H1 (cell line): ENCODE measurements around the gene COL27A1. TPM values are rescaled to one million over a fixed set of nuclear protein-coding genes. Genes with fewer than 3 reads are reported as not detected.

ENCODE experiments used
- CTCF ChIA-PET: fragments of 300-600 bp; sonication (Branson Sonifier 250); formaldehyde crosslinking; loops from one replicate; lab custom pipeline; 2021; ENCODE audit not compliant: partially characterized antibody; lab: Charles Lee
- POLR2A ChIA-PET: fragments of 300-600 bp; sonication (Branson Sonifier 250); formaldehyde crosslinking; loops from one replicate; lab custom pipeline; 2021; ENCODE audit warnings: inconsistent platforms; ENCODE audit not compliant: partially characterized antibody; lab: Charles Lee
- DNase-seq, 2 experiments: peaks; one replicate each; pipeline versions ENCODE4 v3.0.0 to v3.0.0-alpha.2; 2010 to 2022; ENCODE audit warnings: low spot score in 2 of 2, low read depth in 1 of 2, mixed read lengths in 1 of 2
- FAIRE-seq: peaks from 2 replicates; lab custom pipeline; 2011; peaks lifted over from hg19 to GRCh38; lab: Jason Lieb, UNC
- H2AFZ ChIP-seq: 2 replicates; pipeline ENCODE4 v1.8.1; 2012; ENCODE audit warnings: low read length, inconsistent platforms
- H2AK5ac ChIP-seq: 2 replicates; pipeline ENCODE4 v1.6.1; 2013; ENCODE audit warnings: low read depth, low read length
- H2BK120ac ChIP-seq: replicated peaks from 2 replicates; pipeline ENCODE3; 2013; ENCODE audit warnings: low read depth, low read length, inconsistent platforms
- H2BK12ac ChIP-seq: 2 replicates; pipeline ENCODE4 v1.6.1; 2013; ENCODE audit warnings: low read depth, low read length
- H2BK15ac ChIP-seq: 2 replicates; pipeline ENCODE4 v1.6.1; 2013; ENCODE audit warnings: low read length
- H2BK20ac ChIP-seq: 2 replicates; pipeline ENCODE4 v1.6.1; 2013; ENCODE audit warnings: low read length
- H2BK5ac ChIP-seq: 2 replicates; pipeline ENCODE4 v1.6.1; 2013; ENCODE audit warnings: low read depth, low read length
- H3K14ac ChIP-seq: 2 replicates; pipeline ENCODE4 v1.6.1; 2013; ENCODE audit warnings: inconsistent platforms; ENCODE audit not compliant: insufficient read length
- H3K18ac ChIP-seq: 2 replicates; pipeline ENCODE4 v1.6.1; 2013; ENCODE audit warnings: low read length; ENCODE audit errors: extremely low read depth
- H3K23ac ChIP-seq: 2 replicates; pipeline ENCODE4 v1.6.1; 2013; ENCODE audit warnings: inconsistent platforms; ENCODE audit not compliant: insufficient read length
- H3K23me2 ChIP-seq: 2 replicates; pipeline ENCODE4 v1.6.1; 2013; ENCODE audit warnings: low read depth, low read length
- H3K27ac ChIP-seq: 2 replicates; pipeline ENCODE4 v1.6.1; 2011; ENCODE audit warnings: low read depth, low read length, inconsistent platforms
- H3K27me3 ChIP-seq, 4 experiments: replicated peaks in 1 of 4; 1 replicate in 1 of 4; 2 replicates in 3 of 4; pipeline versions ENCODE4 v1.6.1 to v1.8.1; 2011 to 2013; ENCODE audit warnings: low read length in 3 of 4, mild to moderate bottlenecking in 3 of 4, inconsistent platforms in 2 of 4, mixed read lengths in 2 of 4, moderate library complexity in 1 of 4; ENCODE audit not compliant: control insufficient read depth in 3 of 4, insufficient read depth in 3 of 4; ENCODE audit errors: extremely low read depth in 1 of 4
- H3K36me3 ChIP-seq, 4 experiments: 2 replicates each; pipeline versions ENCODE4 v1.6.1 to v1.8.1; 2011 to 2013; ENCODE audit warnings: mild to moderate bottlenecking in 4 of 4, low read length in 3 of 4, moderate library complexity in 2 of 4, control low read depth in 1 of 4, inconsistent platforms in 1 of 4; ENCODE audit not compliant: insufficient read depth in 4 of 4, control insufficient read depth in 2 of 4
- H3K4ac ChIP-seq: replicated peaks from 2 replicates; pipeline ENCODE3; 2013; ENCODE audit warnings: low read length, low read depth, mixed read lengths, inconsistent platforms; ENCODE audit not compliant: insufficient read length
- H3K4me1 ChIP-seq, 4 experiments: replicated peaks in 1 of 4; 1 replicate in 1 of 4; 2 replicates in 3 of 4; pipeline versions ENCODE4 v1.6.1 to v1.8.1; 2011 to 2013; ENCODE audit warnings: low read length in 3 of 4, inconsistent platforms in 2 of 4, mixed read lengths in 1 of 4; ENCODE audit not compliant: insufficient read depth in 4 of 4, control insufficient read depth in 3 of 4
- H3K4me2 ChIP-seq, 2 experiments: 2 replicates each; pipeline versions ENCODE4 v1.6.1 to v1.8.1; 2011 to 2013; ENCODE audit warnings: low read depth in 2 of 2, low read length in 2 of 2, control low read depth in 1 of 2, inconsistent platforms in 1 of 2, mild to moderate bottlenecking in 1 of 2; ENCODE audit not compliant: insufficient read depth in 1 of 2
- H3K4me3 ChIP-seq, 4 experiments: fragments of 200-600, 300-600 bp in 1 of 4; sonication (generic), shearing (Covaris generic), sonication (Bioruptor Twin) in 1 of 4; 2 replicates each; pipeline versions ENCODE4 v1.5.1 to v1.8.1; 2011 to 2016; ENCODE audit warnings: low read length in 4 of 4, low read depth in 3 of 4, control low read depth in 2 of 4, inconsistent platforms in 2 of 4, mild to moderate bottlenecking in 2 of 4, mixed read lengths in 1 of 4, moderate library complexity in 1 of 4; ENCODE audit not compliant: insufficient read depth in 2 of 4; ENCODE audit errors: extremely low read depth in 1 of 4
- H3K56ac ChIP-seq: replicated peaks from 2 replicates; pipeline ENCODE3; 2013; ENCODE audit warnings: low read depth, mild to moderate bottlenecking, mixed read lengths, low read length, inconsistent platforms; ENCODE audit not compliant: insufficient read length
- H3K79me1 ChIP-seq: 2 replicates; pipeline ENCODE4 v1.6.1; 2013; ENCODE audit warnings: low read depth, low read length, control low read depth
- H3K79me2 ChIP-seq, 2 experiments: 2 replicates each; pipeline versions ENCODE4 v1.6.1 to v1.8.1; 2012 to 2013; ENCODE audit warnings: low read length in 2 of 2, mild to moderate bottlenecking in 2 of 2, inconsistent platforms in 1 of 2; ENCODE audit not compliant: insufficient read depth in 2 of 2, control insufficient read depth in 1 of 2
- H3K9ac ChIP-seq, 4 experiments: replicated peaks in 1 of 4; 1 replicate in 1 of 4; 2 replicates in 3 of 4; pipeline versions ENCODE4 v1.6.1 to v1.8.1; 2011 to 2013; ENCODE audit warnings: low read depth in 3 of 4, low read length in 3 of 4, control low read depth in 2 of 4, mild to moderate bottlenecking in 2 of 4, moderate library complexity in 2 of 4, inconsistent platforms in 1 of 4; ENCODE audit errors: extremely low read depth in 1 of 4
- H3K9me3 ChIP-seq, 2 experiments: 2 replicates each; pipeline versions ENCODE4 v1.6.1 to v1.8.1; 2012 to 2013; ENCODE audit warnings: mild to moderate bottlenecking in 2 of 2, moderate library complexity in 2 of 2, control low read depth in 1 of 2, inconsistent platforms in 1 of 2, low read depth in 1 of 2, low read length in 1 of 2, mixed read lengths in 1 of 2; ENCODE audit not compliant: insufficient read depth in 2 of 2
- H4K20me1 ChIP-seq, 2 experiments: replicated peaks in 1 of 2; 2 replicates each; pipeline versions ENCODE3 to v1.8.1; 2011 to 2013; ENCODE audit warnings: inconsistent platforms in 2 of 2, low read length in 2 of 2, mild to moderate bottlenecking in 1 of 2; ENCODE audit not compliant: insufficient read depth in 2 of 2, control insufficient read depth in 1 of 2
- H4K5ac ChIP-seq: 2 replicates; pipeline ENCODE4 v1.6.1; 2013; ENCODE audit warnings: low read length, low read depth, mixed read lengths, inconsistent platforms; ENCODE audit not compliant: insufficient read length
- H4K8ac ChIP-seq: 2 replicates; pipeline ENCODE4 v1.8.0; 2013; ENCODE audit warnings: mild to moderate bottlenecking, moderate library complexity, low read length, inconsistent platforms; ENCODE audit not compliant: insufficient read depth; ENCODE audit errors: extremely low read depth
- H4K91ac ChIP-seq: replicated peaks from 2 replicates; pipeline ENCODE3; 2013; ENCODE audit warnings: low read length, mixed read lengths, inconsistent platforms; ENCODE audit not compliant: insufficient read length
- BACH1 ChIP-seq: IDR thresholded peaks from 2 replicates; pipeline ENCODE4 v1.6.1; 2012; ENCODE audit warnings: low read length, improper control_type of control experiment
- BCL11A ChIP-seq, 2 experiments: IDR thresholded peaks; one replicate each; pipeline ENCODE4 v1.6.1; 2011; ENCODE audit warnings: low read depth in 2 of 2, low read length in 2 of 2, mild to moderate bottlenecking in 2 of 2
- CBX5 ChIP-seq: fragments of 300-800, 300-1000 bp; sonication (generic); IDR thresholded peaks from 2 replicates; pipeline ENCODE4 v1.7.1; 2016; ENCODE audit warnings: antibody characterized with exemption, low read length, low read depth
- CTBP2 ChIP-seq: IDR thresholded peaks from 2 replicates; pipeline ENCODE4 v1.7.0; 2011; ENCODE audit warnings: borderline replicate concordance, mild to moderate bottlenecking, moderate library complexity, mixed read lengths, low read length; ENCODE audit not compliant: insufficient read depth, insufficient read length
- SP4 ChIP-seq: IDR thresholded peaks from 2 replicates; pipeline ENCODE4 v1.6.1; 2012; ENCODE audit warnings: low read length, inconsistent platforms
- SUZ12 ChIP-seq: fragments of 200-600 bp; sonication (generic); IDR thresholded peaks from 2 replicates; pipeline ENCODE4 v1.6.1; 2012; ENCODE audit warnings: mild to moderate bottlenecking, inconsistent platforms, low read length, moderate library complexity, mixed read lengths
- TAF7 ChIP-seq: optimal IDR thresholded peaks from 2 replicates; pipeline ENCODE3; 2011; ENCODE audit warnings: low read depth, mild to moderate bottlenecking, inconsistent platforms, low read length, moderate library complexity, borderline replicate concordance
- WGBS, 2 experiments: shearing (Covaris generic) in 1 of 2; methylation state at CpG; one replicate each; pipeline versions ENCODE4 v1.1.6 to v1.1.7; 2013 to 2015; ENCODE audit warnings: low lambda C conversion rate in 2 of 2, mixed read lengths in 2 of 2, inconsistent platforms in 1 of 2, low coverage in 1 of 2, missing lambda C conversion rate in 1 of 2; ENCODE audit not compliant: insufficient replicate concordance in 2 of 2, insufficient coverage in 1 of 2, insufficient read length in 1 of 2; ENCODE audit errors: extremely low coverage in 1 of 2, missing lambda C conversion rate in 1 of 2; 5-methylcytosine and 5-hydroxymethylcytosine counted together
- polyA plus RNA-seq, 7 experiments: library from polyadenylated mRNA; depleted of rRNA in 3 of 7; stranded (reverse) in 5 of 7; unstranded in 2 of 7; fragments of >200 nt in 5 of 7; fragments of 200-250 nt in 2 of 7; gene quantifications; 1 replicate in 5 of 7; 2 replicates in 1 of 7; 4 replicates in 1 of 7; pipeline versions ENCODE4 v1.2.1 to v1.2.3, GENCODE V29; 2011 to 2013; ENCODE audit warnings: missing spikeins in 2 of 7, mixed read lengths in 2 of 7
- total RNA-seq: library from RNA; stranded (reverse); fragmentation: NEBNext Ultra II Directional; extraction: Animal tissue kit (Norgen Biotek cat#: 25700); gene quantifications from 2 replicates; pipeline ENCODE4 v1.2.1, GENCODE V29; 2021

The COL27A1 gene
- total and polyA plus RNA-seq, 2 of the 8 experiments (the other 6 are each of a cell fraction or from before 2014, with no cell fraction given), result 15.1 to 22.8 TPM

DNA sequence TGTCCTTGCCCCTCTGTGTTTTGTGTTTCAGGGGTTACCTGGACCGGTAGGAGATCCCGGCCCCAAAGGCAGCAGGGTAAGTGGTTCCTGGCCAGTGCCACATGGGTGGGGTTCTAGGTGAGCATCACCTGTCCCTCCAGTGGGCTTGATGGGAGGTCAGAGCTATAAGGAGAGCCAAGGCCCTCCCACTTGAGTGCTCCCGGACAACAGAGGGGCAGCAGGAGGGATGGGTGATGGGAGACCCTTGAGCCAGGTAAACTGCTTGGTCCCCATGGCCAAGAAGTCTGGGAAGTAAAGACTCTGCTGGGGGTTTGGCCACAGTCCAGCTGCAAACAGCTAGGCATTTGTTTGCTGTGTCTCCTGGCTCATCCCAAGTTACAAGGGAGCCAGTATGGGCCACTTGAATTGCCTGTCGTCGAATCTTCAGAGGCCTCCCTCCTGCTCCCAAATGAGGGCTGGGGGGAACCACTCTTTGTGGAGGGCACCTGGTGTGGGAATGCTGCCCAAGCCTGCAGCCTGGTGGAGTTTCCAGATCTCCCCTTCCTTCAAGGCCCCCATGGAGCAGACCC lies 51.0 kb downstream of the COL27A1 start:
- no peak overlapping the region for H4K91ac ChIP-seq
- no peak overlapping the region for H2AFZ ChIP-seq
- ChIA-PET POLR2A (interaction anchor here (1.3 to 1.7 kb wide), 2 partner anchors 8 to 12 kb away, joined by 3 read pairs; no protein-coding TSS in a partner anchor), CTCF (interaction anchor here (0.7 to 3.4 kb wide), 17 partner anchors 8 to 123 kb away, joined by 3 to 12 read pairs (median 4); partner anchors contain the start of genes COL27A1 and KIF12)
- H2BK5ac ChIP-seq, result no peak overlapping the region
- H3K9ac ChIP-seq, result no peak overlapping the region
- no peak overlapping the region for H3K27ac ChIP-seq
- FAIRE-seq (no peak), DNase-seq (no peak)
- no peaks in the 10 kb centered on the region for H3K27me3 ChIP-seq
- no peak overlapping the region for H3K14ac ChIP-seq
- no peaks in the 10 kb centered on the region for H3K9me3 ChIP-seq
- peaks cover 0 to 2% of the 10 kb centered on the region in 2 experiments for H4K20me1 ChIP-seq
- no peak overlapping the region for H3K18ac ChIP-seq
- H3K79me1 ChIP-seq, result no peaks in the 10 kb centered on the region
- 96% methylated on average over 5 of the region's 5 CpGs; no CpG with 5 or more reads in 1 of the 2 experiments for WGBS, 2 experiments
- H4K8ac ChIP-seq, result no peak overlapping the region
- no peak overlapping the region for H2BK20ac ChIP-seq
- H2AK5ac ChIP-seq, result no peak overlapping the region
- H3K4me2 ChIP-seq, result no peak overlapping the region
- H3K36me3 ChIP-seq, result no peaks in the 10 kb centered on the region; a peak in 1 of 8 replicates
- no peaks in the 10 kb centered on the region for H3K79me2 ChIP-seq
- H3K23ac ChIP-seq, result no peak overlapping the region
- no peak overlapping the region for H2BK12ac ChIP-seq
- H3K4me3 ChIP-seq, result no peak overlapping the region
- H3K56ac ChIP-seq, result no peak overlapping the region
- no peak overlapping the region for H2BK120ac ChIP-seq
- TF ChIP-seq CTBP2 (no peak), CBX5 (no peak), SUZ12 (no peak), TAF7 (no peak), BCL11A (IDR thresholded peaks at IDR 0.05; ENCODE audit: low read depth in 2 of 2, low read length in 2 of 2) (no peak), BACH1 (no peak), SP4 (no peak)
- H4K5ac ChIP-seq, result no peak overlapping the region
- H3K4ac ChIP-seq, result no peak overlapping the region
- H3K4me1 ChIP-seq, result peaks cover 0 to 24% (median 6%) of the 10 kb centered on the region in 4 experiments; a peak in 4 of 7 replicates
- no peaks in the 10 kb centered on the region for H3K23me2 ChIP-seq
- no peak overlapping the region for H2BK15ac ChIP-seq
